SH-SY5Y (cell line): ENCODE measurements around the gene SAMD14.

ENCODE experiments used
- GATA2 ChIP-seq: IDR thresholded peaks from 2 replicates; pipeline ENCODE4 v1.6.1; 2011; ENCODE audit warnings: mild to moderate bottlenecking, low read depth, low read length
- GATA3 ChIP-seq: IDR thresholded peaks from 2 replicates; pipeline ENCODE4 v1.6.1; 2011; ENCODE audit warnings: low read depth, mild to moderate bottlenecking, low read length, moderate library complexity

SAMD14 gene

GRCh38 chr17:50157891-50158290 is 27.9 kb upstream of the SAMD14 start:
- TF ChIP-seq GATA2 (no peak), GATA3 (no peak)

- no peak for TF ChIP-seq GATA3
- TF ChIP-seq GATA2: no peak
Observed at GRCh38 chr17:50155115-50155819, 25.3 kb upstream of the SAMD14 start.

GRCh38 chr17:50154604-50155003 is 24.6 kb upstream of the SAMD14 start:
- TF ChIP-seq GATA2 (no peak), GATA3 (no peak)

DNA sequence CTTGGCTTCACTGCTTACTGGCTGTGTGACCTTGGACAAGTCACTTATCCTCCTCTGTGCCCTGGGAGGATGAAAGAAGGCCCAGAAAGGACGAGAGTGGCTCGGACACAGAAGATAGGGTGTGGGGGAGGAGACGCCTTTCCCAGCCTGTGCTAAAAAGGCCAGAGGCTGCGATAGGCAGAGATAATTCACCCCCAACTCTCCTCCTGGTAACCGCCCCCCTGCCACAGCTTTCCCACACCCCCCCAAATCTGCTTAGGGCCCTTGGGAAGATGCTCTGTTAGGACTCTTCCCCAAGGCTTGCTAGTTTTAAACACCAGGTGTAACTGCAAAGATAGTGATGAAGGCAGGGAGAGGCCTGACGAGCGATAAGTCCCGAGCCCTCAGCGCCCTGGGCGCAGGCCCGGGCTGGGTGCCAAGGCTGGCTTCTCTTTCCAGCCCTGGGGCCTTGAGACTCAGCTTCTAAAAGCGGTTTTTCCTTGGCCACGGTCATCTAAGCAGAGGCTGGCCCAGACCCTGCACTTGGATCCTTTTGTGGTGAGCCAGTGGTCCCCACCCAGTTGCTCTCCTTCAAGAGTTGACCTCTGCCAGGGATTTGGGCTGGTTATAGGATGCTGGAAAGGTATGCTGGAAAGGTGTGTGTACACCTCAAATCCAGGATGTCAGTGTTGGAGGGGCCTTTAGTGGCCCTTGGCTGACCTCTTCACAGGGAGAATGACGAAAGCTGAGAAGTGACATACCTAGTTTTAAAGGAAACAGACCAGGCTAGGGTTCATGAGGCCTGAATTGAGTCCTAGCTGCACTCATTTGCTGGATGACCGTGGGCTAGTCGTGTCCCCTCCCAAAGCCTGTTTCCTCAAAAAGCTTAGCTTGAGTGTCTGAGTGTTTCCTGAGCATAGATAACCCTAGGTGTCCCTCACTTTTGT is 24.0 kb upstream of the SAMD14 start:
- no peak for TF ChIP-seq GATA3
- TF ChIP-seq GATA2: no peak

DNA sequence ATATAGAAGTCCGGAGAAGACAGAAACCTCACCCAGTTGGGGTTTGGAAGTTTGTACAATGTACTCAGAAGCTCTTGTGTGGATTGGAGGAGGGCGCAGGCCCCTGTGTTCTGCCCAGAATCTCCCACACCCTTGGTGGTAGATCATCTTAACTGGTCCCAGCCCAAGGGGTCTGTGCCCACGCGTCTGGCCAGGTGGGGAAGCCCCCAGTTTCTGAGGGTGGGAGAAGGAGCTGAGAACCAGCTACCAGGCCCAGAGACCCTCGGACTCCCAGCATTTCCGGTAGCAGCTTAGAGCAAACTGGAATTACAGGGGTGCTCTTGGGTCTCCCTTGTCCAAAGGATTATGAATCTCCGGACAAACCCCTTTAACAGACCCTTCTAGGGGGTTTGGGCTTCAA is 22.8 kb upstream of the SAMD14 start:
- no peak for TF ChIP-seq GATA3
- no peak for TF ChIP-seq GATA2

GRCh38 chr17:50151937-50152547 is 22.1 kb upstream of the SAMD14 start:
- TF ChIP-seq GATA3 (no peak), GATA2 (no peak)

- TF ChIP-seq GATA3: no peak
- no peak for TF ChIP-seq GATA2
Observed at GRCh38 chr17:50151041-50151936, 21.3 kb upstream of the SAMD14 start.

GRCh38 chr17:50150354-50151040 is 20.5 kb upstream of the SAMD14 start, which contains the start of gene PPP1R9B:
Gene PPP1R9B, minus strand, starts transcription at chr17:50150677. Its CDS starts 164 bp downstream, at chr17:50150513.
- TF ChIP-seq GATA3 (no peak), GATA2 (no peak)

GRCh38 chr17:50149417-50150353 is 19.7 kb upstream of the SAMD14 start:
- no peak for TF ChIP-seq GATA2
- TF ChIP-seq GATA3: no peak

DNA sequence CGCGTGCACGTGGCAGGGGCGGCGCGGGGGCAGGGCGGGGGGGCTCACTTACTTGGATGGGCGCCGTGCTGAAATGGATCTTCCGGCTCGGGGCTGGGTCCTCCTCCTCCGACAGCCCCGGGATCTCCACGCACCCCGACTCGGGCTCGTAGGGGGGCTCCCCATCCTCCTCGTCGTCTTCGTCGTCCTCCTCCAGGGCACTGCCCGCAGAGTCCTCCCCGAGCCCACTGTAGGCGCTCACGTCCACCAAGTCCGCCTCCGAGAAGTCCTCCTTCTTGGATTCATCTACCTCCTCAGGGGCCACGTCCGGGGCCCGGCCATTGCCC is 19.1 kb upstream of the SAMD14 start:
- no peak for TF ChIP-seq GATA2
- no peak for TF ChIP-seq GATA3

- no peak for TF ChIP-seq GATA2
- TF ChIP-seq GATA3: no peak
Observed at GRCh38 chr17:50148226-50149090, 18.5 kb upstream of the SAMD14 start.
